Small intestine (tissue), 7 donors: ENCODE results near the gene ZEB2. TPM values are rescaled to one million over a fixed set of nuclear protein-coding genes. Genes with fewer than 3 reads are reported as not detected.

Source experiments
- DNase-seq, 2 donors: peaks; one replicate each; pipeline versions ENCODE4 v3.0.0 to v3.0.0-alpha.2; 2013
- FAIRE-seq: peaks from 2 replicates; lab custom pipeline; 2012; peaks lifted over from hg19 to GRCh38; lab: Jason Lieb, UNC
- H3K27ac ChIP-seq, 3 donors: one replicate each; pipeline ENCODE4 v1.5.1; 2013; ENCODE audit warnings: low read length in 2 of 3, mild to moderate bottlenecking in 2 of 3, control low read depth in 1 of 3, inconsistent platforms in 1 of 3, low read depth in 1 of 3, moderate library complexity in 1 of 3
- H3K27me3 ChIP-seq, 3 donors: one replicate each; pipeline ENCODE4 v1.6.1; 2013; ENCODE audit warnings: low read length in 3 of 3, inconsistent platforms in 1 of 3; ENCODE audit not compliant: control insufficient read depth in 3 of 3, insufficient read depth in 3 of 3
- H3K36me3 ChIP-seq, 3 donors: one replicate each; pipeline ENCODE4 v1.6.1; 2013; ENCODE audit warnings: low read length in 3 of 3, inconsistent platforms in 1 of 3, low read depth in 1 of 3, mild to moderate bottlenecking in 1 of 3, moderate library complexity in 1 of 3; ENCODE audit not compliant: control insufficient read depth in 3 of 3, insufficient read depth in 2 of 3
- H3K4me1 ChIP-seq, 3 donors: one replicate each; pipeline ENCODE4 v1.6.1; 2013; ENCODE audit warnings: low read length in 2 of 3, inconsistent platforms in 1 of 3, low read depth in 1 of 3, mild to moderate bottlenecking in 1 of 3, moderate library complexity in 1 of 3; ENCODE audit not compliant: control insufficient read depth in 3 of 3, insufficient read depth in 2 of 3
- H3K4me3 ChIP-seq, 3 donors: one replicate each; pipeline ENCODE4 v1.5.1; 2013; ENCODE audit warnings: low read length in 3 of 3, control low read depth in 1 of 3, inconsistent platforms in 1 of 3, low read depth in 1 of 3, mild to moderate bottlenecking in 1 of 3, moderate library complexity in 1 of 3
- H3K9me3 ChIP-seq, 2 donors: one replicate each; pipeline ENCODE4 v1.6.1; 2013; ENCODE audit warnings: low read depth in 1 of 2, low read length in 1 of 2; ENCODE audit not compliant: control insufficient read depth in 2 of 2, insufficient read depth in 1 of 2
- WGBS, 3 donors: extraction: QIAGEN DNeasy Blood & Tissue Kit; methylation state at CpG; one replicate each; pipeline ENCODE4 v1.1.7; 2013; 5-methylcytosine and 5-hydroxymethylcytosine counted together
- polyA plus RNA-seq, 4 donors: library from polyadenylated mRNA; stranded (reverse) in 3 of 4; unstranded in 1 of 4; fragments of 200-250 nt in 3 of 4; fragments of 120-200 nt in 1 of 4; gene quantifications; one replicate each; pipeline versions ENCODE4 v1.2.1 to v1.2.3, GENCODE V29; 2013
- donor health status: healthy with polysubstance abuse.
- donor health status: control.
- donor health status: control.
- donor health status: Bipolar disorder and iron deficiency.
- donor health status: healthy.

Gene ZEB2
- polyA plus RNA-seq, 4 donors, result 2.0 to 30.9 (median 15.3) TPM

DNA sequence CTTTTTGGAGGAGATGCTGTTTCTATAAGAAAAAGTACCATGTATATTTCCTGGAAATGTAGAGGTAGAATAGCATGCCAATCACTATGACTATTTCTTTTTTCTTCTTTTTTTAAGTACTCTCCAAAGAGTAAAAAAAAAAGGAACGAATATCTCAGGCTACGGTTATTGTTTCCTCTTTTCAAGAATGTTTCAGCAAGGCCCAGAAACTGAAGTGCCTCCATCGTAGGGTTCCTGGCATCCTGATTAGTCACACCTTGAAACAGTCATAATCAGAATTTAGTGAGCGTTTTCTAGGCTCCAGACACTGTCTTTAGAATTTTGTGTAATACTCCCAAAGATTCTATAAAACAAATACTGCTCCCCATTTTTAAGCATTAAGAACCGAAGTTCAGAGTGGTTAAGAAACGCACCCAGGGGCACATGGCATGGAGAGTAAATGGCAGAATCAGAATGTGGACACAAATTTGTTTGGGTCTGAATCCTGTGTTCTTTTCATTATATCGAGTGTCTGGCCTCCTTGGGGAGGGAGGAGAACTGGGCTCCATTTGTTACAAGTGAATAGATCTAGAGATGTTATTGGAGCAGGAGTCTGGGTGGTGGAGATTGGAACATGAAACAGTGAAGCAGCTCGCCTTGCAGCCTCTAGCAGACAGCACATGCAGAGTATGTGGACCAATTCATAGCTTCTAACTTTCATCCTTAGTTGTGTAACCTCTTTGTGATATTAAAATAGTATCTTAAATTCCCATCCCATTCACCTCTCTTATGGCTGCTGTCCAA, 26.7 kb downstream of the ZEB2 start:
- Histone ChIP-seq H3K4me3 (no peak overlapping the region), H3K4me1 (no peaks in the 10 kb centered on the region), H3K36me3 (peaks cover 0 to 6% (median 0%) of the 10 kb centered on the region in 3 donors), H3K27ac (no peak overlapping the region), H3K9me3 (no peaks in the 10 kb centered on the region), H3K27me3 (peaks cover 0 to 16% (median 0%) of the 10 kb centered on the region in 3 donors)
- no peak for DNase-seq
- FAIRE-seq, result no peak
- WGBS, 3 donors, result 58 to 76% (median 65%) methylated on average over 8 of the region's 8 CpGs

DNA sequence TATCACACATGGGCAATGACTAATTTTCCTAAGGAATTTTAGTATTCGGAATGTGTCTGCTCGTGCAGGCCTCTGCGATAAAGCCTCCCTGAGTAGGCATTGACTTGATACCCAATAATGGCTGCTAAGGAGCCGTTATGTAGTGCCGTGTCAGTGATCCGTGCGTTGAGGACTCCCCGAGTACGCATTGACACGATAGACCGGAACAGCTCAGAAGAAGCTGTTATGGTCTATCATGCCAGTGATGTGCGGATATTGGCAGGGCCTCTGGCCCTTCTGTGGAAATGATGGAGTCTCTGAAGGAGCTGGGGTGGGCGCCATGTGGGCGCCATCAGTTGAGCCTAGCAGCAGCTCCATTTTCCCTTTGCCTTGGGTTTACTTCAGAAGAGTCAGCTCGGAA, 29.1 kb downstream of the ZEB2 start:
- Histone ChIP-seq H3K4me1 (no peaks in the 10 kb centered on the region), H3K27ac (no peak overlapping the region), H3K36me3 (peaks cover 0 to 4% (median 0%) of the 10 kb centered on the region in 3 donors), H3K27me3 (peaks cover 0 to 13% (median 0%) of the 10 kb centered on the region in 3 donors), H3K4me3 (no peak overlapping the region), H3K9me3 (no peaks in the 10 kb centered on the region)
- FAIRE-seq, result no peak
- 87 to 91% (median 91%) methylated on average over 15 of the region's 15 CpGs for WGBS, 3 donors
- no peak for DNase-seq

DNA sequence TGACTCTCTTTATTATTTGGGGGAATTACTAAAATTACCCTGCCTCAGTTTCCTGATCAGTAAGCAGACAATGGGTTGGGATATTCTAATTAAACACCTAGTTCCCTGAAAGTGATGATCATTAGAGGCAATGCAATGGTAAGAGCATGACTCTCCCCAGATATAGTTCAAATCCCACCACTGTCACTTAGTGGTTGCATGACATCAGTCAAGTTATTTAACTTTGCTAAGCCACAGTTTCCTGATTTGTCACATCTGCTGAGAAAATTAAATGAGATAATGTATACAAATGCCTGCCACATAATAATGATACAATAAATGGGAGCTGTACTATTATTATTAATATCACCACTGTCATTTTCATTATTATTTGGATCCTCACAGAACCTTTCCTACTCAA, 29.9 kb downstream of the ZEB2 start:
- Histone ChIP-seq H3K9me3 (no peaks in the 10 kb centered on the region), H3K4me3 (no peak overlapping the region), H3K4me1 (no peaks in the 10 kb centered on the region), H3K36me3 (peaks cover 0 to 4% (median 0%) of the 10 kb centered on the region in 3 donors), H3K27me3 (peaks cover 0 to 13% (median 0%) of the 10 kb centered on the region in 3 donors), H3K27ac (no peak overlapping the region)
- DNase-seq (no peak), FAIRE-seq (no peak)

DNA sequence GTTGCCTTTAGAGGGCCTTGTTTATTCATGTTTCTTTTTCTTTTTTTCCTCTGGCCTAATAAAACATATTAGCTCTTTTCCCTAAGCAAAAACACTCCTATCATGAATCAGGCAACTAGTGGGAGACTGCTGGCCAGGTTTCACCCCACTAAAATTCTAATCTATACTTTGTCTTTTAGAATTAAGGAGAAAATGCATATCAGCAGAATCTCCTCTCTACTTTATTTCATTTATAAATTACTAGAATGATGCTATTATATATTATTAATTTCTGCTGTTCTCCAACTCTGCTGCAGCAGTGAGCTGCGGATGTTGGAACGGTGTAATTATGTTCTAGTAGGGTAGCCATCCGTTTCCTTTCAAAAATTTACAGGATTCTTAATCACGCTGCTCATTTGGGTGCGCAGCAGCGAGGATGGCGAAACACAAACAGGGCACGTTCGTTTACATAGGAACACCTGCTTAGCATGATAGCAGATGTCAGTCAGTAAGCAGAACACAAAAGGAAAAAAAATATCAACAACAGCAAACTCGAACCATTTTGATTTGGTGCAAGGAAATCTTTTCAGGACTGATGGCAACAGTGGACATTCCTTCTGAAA, 30.5 kb downstream of the ZEB2 start:
- Histone ChIP-seq H3K4me3 (no peak overlapping the region), H3K36me3 (peaks cover 0 to 4% (median 0%) of the 10 kb centered on the region in 3 donors), H3K27me3 (peaks cover 0 to 13% (median 0%) of the 10 kb centered on the region in 3 donors), H3K27ac (no peak overlapping the region), H3K4me1 (no peaks in the 10 kb centered on the region), H3K9me3 (no peaks in the 10 kb centered on the region)
- 51 to 58% (median 55%) methylated on average over 10 of the region's 10 CpGs for WGBS, 3 donors
- DNase-seq (no peak), FAIRE-seq (no peak)

DNA sequence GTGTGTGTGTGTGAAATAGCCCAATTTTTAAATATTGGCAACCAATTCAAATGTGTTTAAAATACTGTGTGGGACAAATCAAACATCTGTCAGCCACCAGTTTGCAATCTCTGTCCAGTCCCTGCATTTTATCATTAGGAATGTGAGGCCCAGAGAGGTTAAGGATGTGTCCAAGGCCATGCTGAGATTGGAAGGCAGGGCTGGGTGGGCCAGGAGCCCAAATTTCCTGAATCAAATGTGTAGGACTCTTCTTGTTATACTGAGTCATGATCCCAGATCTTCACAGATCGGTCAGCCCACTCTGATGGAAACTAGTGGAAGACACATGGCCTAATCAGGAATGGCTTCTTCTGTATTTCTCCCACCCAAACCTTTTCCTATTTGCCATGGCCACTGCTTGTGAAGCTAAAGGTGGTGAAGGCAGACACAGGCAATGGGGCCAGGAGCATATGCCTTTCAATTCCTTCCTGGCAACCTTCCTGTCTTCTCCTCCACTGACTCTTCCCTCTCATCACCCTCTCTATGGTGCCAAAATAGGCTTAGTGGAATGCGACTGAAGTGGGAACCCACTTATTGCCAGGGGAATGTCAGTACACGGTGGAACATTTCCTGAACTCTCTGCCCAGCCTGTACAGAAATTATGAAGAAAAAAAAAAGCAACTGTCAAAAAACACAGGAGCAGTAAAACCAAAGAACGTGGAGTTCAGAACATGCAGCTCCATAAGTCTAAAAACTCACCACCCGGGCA, 35.5 kb downstream of the ZEB2 start:
- FAIRE-seq (no peak), DNase-seq (no peak)
- Histone ChIP-seq H3K27me3 (peaks cover 0 to 7% (median 0%) of the 10 kb centered on the region in 3 donors), H3K4me1 (peaks cover 0 to 5% (median 0%) of the 10 kb centered on the region in 3 donors), H3K36me3 (no peaks in the 10 kb centered on the region), H3K27ac (no peak overlapping the region), H3K4me3 (no peak overlapping the region), H3K9me3 (no peaks in the 10 kb centered on the region)
- 73 to 90% (median 88%) methylated on average over 5 of the region's 5 CpGs for WGBS, 3 donors

DNA sequence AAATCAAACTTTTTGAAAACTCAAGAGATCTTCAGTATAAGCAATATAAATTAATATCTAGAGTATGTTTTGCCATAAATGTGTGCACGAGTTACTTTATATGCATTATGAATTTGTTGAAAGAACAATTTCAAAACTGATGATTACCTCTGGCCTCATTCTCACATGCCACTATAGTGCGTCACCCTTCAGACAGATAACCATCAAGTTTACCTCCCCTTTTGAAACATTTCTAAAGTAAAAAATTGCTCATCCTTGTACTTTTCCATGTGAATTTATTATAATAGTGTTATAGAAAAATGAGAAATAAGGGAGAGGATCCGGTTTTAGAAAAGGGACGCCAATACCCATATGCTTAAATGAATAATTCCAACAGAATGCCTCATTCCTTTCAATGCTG, 38.3 kb downstream of the ZEB2 start:
- H3K27me3 ChIP-seq, result peaks cover 0 to 4% (median 0%) of the 10 kb centered on the region in 3 donors
- WGBS, 3 donors, result 74 to 85% (median 76%) methylated on average over 4 of the region's 4 CpGs
- H3K9me3 ChIP-seq, result no peaks in the 10 kb centered on the region
- no peak overlapping the region for H3K27ac ChIP-seq
- no peak overlapping the region for H3K4me3 ChIP-seq
- peaks cover 0 to 12% (median 0%) of the 10 kb centered on the region in 3 donors for H3K4me1 ChIP-seq
- no peak for DNase-seq
- no peak for FAIRE-seq
- H3K36me3 ChIP-seq, result no peaks in the 10 kb centered on the region

DNA sequence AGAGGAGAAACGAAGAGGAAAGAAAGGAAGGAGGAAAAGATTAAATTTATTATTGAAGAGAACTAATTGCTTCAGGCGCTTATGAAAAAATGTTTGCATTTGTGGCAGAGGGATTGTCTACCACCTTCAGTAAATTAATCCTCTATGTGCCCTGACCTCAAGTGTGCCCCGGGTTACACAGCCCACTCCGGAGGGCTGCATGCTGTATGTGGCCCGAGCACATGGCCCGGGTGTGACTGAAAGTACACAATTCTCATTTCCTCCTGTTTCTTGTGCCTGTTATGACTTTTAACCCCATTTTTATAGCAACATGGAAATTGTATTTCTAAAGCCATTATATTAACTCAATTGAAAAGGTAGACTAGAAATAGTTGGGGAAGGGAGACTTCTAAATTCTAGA, 38.8 kb downstream of the ZEB2 start:
- H3K4me1 ChIP-seq, result peaks cover 0 to 15% (median 0%) of the 10 kb centered on the region in 3 donors
- peaks cover 0 to 10% (median 0%) of the 10 kb centered on the region in 3 donors for H3K27me3 ChIP-seq
- WGBS, 3 donors, result 53 to 61% (median 61%) methylated on average over 6 of the region's 6 CpGs
- DNase-seq, result no peak
- H3K27ac ChIP-seq, result peak overlapping the region in 1 of 3 donors; percentile 62
- no peaks in the 10 kb centered on the region for H3K36me3 ChIP-seq
- no peak overlapping the region for H3K4me3 ChIP-seq
- FAIRE-seq, result no peak
- no peaks in the 10 kb centered on the region for H3K9me3 ChIP-seq

DNA sequence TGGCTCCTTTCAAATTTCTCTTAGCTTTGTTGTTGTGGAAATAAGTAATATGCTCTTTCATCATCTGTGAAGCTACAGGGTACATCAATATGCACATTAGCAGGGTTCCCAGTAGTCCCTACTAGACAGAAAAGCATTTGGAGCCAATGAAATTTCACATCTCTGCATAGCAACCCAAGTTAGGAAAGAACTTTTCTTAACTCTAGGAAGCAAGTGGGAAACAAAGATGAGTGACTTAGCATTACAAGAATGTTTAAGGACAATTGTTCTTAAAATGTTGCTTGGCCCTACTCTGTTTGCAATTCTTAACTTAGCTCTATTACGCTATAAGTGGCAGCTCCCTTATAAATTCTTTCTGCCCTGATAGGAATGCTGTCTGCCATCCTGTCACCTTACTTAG, 39.6 kb downstream of the ZEB2 start:
- Histone ChIP-seq H3K9me3 (no peaks in the 10 kb centered on the region), H3K27me3 (peaks cover 0 to 14% (median 0%) of the 10 kb centered on the region in 3 donors), H3K4me3 (no peak overlapping the region), H3K4me1 (peaks cover 0 to 15% (median 0%) of the 10 kb centered on the region in 3 donors), H3K36me3 (no peaks in the 10 kb centered on the region), H3K27ac (no peak overlapping the region)
- FAIRE-seq, result no peak
- no peak for DNase-seq
- 80 to 94% (median 94%) methylated on average over 1 of the region's 1 CpG for WGBS, 3 donors
